SKM-1 treated with dmso at 0.1 percent for 144 hours (cell line): Measurements from ENCODE around the gene FOXF1.

Experiments used
- DNase-seq: peaks from one replicate; lab custom pipeline; 2025; ENCODE audit not compliant: unreplicated experiment; lab: John Stamatoyannopoulos, UW

FOXF1 gene

GRCh38 chr16:86510465-86511261 lies at the start of gene FOXF1:
Gene FOXF1 (plus strand): TSS chr16:86510527. CDS start chr16:86510570, 43 bp downstream.
- no peak for DNase-seq

GRCh38 chr16:86461037-86461436 lies 49.3 kb upstream of the FOXF1 start:
- DNase-seq: no peak

DNA sequence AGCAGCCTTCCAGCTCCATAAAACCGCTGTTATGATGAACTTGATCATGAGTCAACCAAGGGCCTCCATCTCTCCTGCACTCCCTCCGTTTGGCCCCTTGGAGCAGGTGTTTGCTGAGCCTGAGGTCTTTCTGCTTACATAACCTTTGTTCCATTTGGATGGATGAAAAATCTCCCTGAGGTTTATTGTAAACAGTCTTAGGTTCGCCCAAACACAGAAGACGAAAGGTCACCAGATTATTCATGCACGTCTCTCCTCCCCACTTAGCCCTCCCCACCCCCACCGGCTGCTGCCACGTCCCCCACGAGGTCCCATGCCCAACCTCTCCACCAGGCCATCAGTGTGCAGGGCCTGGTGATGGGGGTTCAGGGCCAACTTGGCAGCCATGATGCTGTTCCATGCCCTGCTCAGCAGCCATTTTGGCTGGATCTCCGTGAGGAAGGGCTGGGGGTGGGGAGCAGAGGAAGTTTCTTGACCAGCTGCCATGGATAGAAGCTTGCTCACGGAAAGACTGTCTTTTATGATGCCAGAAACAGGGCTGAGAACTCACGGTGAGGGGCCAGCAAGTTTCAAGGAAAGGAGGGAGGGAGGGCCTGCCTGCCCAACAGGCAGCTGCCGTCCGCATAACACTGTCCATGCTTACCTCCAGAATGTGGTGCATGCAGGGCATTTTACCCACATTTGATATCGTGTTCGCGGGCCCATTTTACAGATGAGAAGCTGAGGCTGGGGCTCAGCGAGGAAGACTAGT lies 47.8 kb upstream of the FOXF1 start:
- no peak for DNase-seq

- no peak for DNase-seq
Observed at GRCh38 chr16:86464044-86464443, 46.3 kb upstream of the FOXF1 start.

- no peak for DNase-seq
Observed at GRCh38 chr16:86465434-86465833, 44.9 kb upstream of the FOXF1 start.

- no peak for DNase-seq
Observed at GRCh38 chr16:86466696-86467406, 43.5 kb upstream of the FOXF1 start.

- no peak for DNase-seq
Observed at GRCh38 chr16:86467490-86467889, 42.8 kb upstream of the FOXF1 start.

- DNase-seq: no peak
Observed at GRCh38 chr16:86470964-86471363, 39.4 kb upstream of the FOXF1 start.

GRCh38 chr16:86471896-86472295 lies 38.4 kb upstream of the FOXF1 start:
- no peak for DNase-seq

DNA sequence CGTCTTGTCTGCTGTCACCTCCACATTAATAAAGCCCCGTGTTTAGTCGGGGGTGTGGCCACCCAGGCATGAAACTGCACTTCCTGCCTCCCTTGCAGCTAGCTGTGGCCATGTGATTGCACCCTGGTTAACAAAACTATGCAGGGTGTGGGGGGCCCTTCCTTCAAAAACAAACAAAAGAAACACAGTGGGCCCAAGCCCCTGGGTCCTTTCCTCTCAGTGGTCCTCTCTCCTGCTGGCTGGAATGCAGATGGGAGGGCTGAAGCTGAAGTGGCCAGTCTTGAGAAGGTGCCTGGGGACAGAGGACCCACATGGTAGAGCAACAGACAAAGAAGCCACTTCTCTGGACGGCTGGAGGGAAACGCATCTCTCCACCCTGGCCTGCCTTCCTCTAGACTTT lies 38.0 kb upstream of the FOXF1 start:
- no peak for DNase-seq

- no peak for DNase-seq
Observed at GRCh38 chr16:86476956-86477534, 33.3 kb upstream of the FOXF1 start.

- no peak for DNase-seq
Observed at GRCh38 chr16:86477642-86478041, 32.7 kb upstream of the FOXF1 start.

DNA sequence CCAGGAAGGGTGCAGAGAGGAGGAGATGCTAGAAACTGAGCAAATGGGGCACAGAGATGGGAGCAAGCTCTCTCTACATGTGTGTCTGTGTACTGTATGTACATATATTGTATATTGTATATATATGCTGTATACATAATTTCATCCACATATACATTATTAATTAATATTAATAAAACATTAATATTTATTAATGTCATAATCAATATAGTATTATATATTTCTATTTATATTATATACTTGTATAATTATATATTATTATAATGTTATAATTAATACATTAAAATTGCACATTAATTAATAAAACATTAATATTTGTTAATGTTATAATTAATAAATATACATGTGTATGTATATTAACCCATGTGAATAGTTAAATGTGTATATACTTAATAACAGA lies 31.5 kb upstream of the FOXF1 start:
- DNase-seq: no peak

DNA sequence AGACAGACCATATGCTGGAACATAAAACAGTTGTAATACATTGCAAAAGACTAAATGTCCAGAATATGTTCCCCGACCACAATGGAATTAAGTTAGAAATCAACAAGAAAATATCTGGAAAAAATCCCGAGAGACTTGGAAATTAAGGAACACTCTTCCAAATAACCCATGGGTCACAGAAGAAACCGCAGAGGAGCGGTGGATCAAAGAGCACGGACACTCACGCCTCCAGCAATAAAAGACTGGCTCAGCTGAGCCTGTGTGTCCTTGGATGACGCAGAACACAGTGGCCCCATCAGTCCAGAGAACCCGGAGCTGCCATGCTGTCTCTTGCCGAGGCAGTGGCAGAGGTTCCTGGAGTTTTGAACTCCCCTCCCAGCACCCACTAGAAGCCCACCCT lies 30.9 kb upstream of the FOXF1 start:
- DNase-seq: no peak

GRCh38 chr16:86480444-86480843 lies 29.9 kb upstream of the FOXF1 start:
- no peak for DNase-seq

DNA sequence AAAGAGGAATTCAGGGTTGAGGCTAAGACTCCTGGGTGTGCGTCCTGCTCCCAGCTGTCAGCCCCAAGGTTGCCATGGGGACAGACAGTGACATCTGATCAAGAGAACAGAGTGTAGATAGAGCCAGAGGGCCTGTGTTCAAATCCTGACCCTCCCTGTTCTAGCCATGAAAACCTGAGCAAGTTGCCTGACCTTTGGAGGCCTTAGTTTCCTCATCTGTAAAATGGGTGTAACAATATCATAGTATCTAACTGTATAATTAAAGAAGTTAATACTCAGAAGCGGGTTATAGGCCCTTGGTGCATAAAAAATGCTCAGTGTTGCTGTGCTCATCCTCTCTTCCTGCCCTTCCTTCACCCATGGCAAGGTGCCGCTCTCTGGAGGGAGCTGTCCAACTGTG lies 28.7 kb upstream of the FOXF1 start:
- no peak for DNase-seq

DNA sequence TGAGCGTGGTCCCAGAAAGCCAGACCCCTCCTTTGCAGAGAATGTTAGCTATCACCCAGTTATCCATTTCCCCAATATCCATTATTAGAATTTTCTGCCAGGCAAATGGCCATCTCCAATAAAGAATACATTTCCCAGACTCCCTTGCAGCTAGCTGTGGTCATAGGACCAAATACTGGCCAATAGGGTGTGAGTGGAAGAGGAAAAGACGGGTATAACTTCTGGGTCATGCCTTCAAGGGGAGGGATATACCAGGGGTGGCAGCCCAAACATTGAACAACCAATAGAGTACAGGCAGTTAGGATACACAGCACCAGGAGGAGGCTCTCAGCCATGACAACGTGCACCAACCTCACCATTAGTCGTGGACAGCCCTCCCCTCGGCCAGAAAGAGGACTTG lies 26.1 kb upstream of the FOXF1 start:
- no peak for DNase-seq

GRCh38 chr16:86485746-86486145 lies 24.6 kb upstream of the FOXF1 start:
- no peak for DNase-seq

DNA sequence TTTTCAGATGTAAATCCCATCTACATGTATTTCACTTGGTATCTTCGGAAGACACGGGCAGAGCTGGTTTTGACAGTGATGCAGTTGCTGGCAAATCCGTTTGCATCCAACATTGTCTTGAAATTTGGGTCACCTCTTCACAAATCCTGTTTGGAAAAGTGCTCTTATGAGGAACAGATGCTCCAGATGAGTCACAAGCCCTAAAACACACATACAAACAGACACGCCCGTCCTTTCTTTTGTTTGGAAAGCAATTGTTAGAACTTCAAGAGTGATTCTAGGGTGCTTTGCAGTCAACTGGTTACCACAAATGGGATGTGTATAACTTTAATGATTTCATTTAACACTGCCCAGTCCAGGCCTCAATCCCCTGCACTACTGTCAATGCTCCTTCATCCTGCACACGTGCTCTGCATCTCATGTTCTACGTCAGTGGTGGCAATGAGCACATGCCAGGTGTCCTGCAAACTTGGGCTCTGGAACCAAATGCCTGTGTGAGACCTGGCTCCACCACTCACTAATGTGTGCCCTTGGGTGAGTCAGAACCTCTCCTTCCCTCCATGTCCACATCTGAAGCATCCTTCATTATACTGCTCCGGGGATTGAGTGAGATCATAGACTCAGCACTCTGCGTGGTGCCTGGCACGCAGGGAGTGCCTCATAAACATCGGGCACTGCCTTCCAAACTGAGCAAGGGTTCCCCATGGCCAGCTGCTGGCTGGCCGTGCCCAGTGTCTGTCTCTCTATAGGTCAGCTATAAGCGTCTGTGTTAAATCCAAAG lies 19.3 kb upstream of the FOXF1 start:
- DNase-seq: no peak

DNA sequence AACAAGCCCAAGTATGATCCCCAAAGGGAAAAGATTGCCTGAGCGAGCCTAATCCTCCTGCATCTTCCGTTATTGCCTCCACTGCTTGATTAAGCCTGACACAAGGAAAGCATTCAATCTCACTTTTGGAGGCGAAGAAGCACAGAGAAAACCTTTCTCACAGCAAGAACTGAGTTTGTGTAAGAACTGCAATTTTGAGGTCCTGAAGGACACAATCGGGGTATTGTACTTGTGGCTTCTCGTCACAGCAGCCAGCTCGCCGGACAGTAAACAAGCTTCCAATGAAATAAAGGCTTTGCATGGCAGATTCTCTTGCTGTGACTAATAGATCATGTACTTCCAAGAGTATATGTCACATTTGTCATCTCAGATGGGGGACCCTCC lies 18.7 kb upstream of the FOXF1 start:
- no peak for DNase-seq
